ENCODE data around the gene DUSP14. TPM values are rescaled to one million over a fixed set of nuclear protein-coding genes. Genes with fewer than 3 reads are reported as not detected.

The DUSP14 gene
- total RNA-seq, 3 donors from 2014 or later (not counting 1 experiment from before 2014, with no cell fraction given), result 5.0 to 9.1 (median 5.3) TPM

- Histone ChIP-seq H3K27ac (ENCODE audit: low read length) (no peak overlapping the region), H3K36me3 (ENCODE audit: control insufficient read depth, insufficient read depth, low read length) (no peaks in the 10 kb centered on the region), H3K4me3 (ENCODE audit: low read length) (peak overlapping the region; percentile 35), H3K4me1 (ENCODE audit: control insufficient read depth, insufficient read depth, low read length) (peaks cover 21% of the 10 kb centered on the region), H3K27me3 (ENCODE audit: control insufficient read depth, insufficient read depth, low read length) (no peaks in the 10 kb centered on the region), H3K9me3 (ENCODE audit: control insufficient read depth, insufficient read depth, low read length) (no peaks in the 10 kb centered on the region)
- H3K4me3 Mint-ChIP-seq, result peak overlapping the region; percentile 97
- ATAC-seq (no peak), DNase-seq (peak in 1 of 2 donors; percentile 19)
- peaks cover 20 to 31% of the 10 kb centered on the region in 2 donors for H3K4me1 Mint-ChIP-seq
- no peaks in the 10 kb centered on the region for H3K9me3 Mint-ChIP-seq
- H3K27ac Mint-ChIP-seq, result peak overlapping the region; percentile 79 to 88
- intact Hi-C loops (cut with micrococcal nuclease), result no loop called here
- TF ChIP-seq, protein P1, sequence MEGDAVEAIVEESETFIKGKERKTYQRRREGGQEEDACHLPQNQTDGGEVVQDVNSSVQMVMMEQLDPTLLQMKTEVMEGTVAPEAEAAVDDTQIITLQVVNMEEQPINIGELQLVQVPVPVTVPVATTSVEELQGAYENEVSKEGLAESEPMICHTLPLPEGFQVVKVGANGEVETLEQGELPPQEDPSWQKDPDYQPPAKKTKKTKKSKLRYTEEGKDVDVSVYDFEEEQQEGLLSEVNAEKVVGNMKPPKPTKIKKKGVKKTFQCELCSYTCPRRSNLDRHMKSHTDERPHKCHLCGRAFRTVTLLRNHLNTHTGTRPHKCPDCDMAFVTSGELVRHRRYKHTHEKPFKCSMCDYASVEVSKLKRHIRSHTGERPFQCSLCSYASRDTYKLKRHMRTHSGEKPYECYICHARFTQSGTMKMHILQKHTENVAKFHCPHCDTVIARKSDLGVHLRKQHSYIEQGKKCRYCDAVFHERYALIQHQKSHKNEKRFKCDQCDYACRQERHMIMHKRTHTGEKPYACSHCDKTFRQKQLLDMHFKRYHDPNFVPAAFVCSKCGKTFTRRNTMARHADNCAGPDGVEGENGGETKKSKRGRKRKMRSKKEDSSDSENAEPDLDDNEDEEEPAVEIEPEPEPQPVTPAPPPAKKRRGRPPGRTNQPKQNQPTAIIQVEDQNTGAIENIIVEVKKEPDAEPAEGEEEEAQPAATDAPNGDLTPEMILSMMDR (IDR thresholded peaks at IDR 0.05), result no peak
- peaks cover 0 to 3% of the 10 kb centered on the region in 2 donors for H3K27me3 Mint-ChIP-seq (ENCODE audit: low read depth in 2 of 2)
- WGBS (ENCODE audit: insufficient coverage), result 44% methylated on average over 23 of the region's 24 CpGs
- no peaks in the 10 kb centered on the region for H3K36me3 Mint-ChIP-seq
Observed at GRCh38 chr17:37490638-37491614, 1.2 kb downstream of the DUSP14 start.

DNA sequence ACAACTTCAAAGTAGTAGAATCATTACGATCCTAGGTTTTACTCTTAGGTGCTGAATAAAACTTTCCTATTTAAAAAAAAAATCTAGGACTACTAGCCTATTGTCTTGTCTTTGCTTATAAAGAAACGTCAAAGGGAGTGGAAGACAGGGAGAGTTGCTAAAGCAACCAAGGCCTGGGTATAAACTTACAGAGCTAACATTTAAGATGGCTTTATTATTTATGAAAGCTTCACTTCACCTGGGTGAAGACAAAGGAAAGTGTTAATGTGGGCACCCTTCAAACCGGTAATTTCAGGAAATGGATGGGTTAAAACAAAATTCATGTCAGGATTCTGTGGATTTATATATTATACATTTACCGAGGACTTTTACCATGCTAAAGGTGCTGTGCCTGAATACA lies 2.5 kb downstream of the DUSP14 start:
- H3K36me3 ChIP-seq (ENCODE audit: control insufficient read depth, insufficient read depth, low read length), result no peaks in the 10 kb centered on the region
- TF ChIP-seq, protein P1 (IDR thresholded peaks at IDR 0.05), result no peak
- Mint-ChIP-seq H3K4me3 (no peak overlapping the region), H3K36me3 (no peaks in the 10 kb centered on the region), H3K27me3 (ENCODE audit: low read depth in 2 of 2) (peaks cover 0 to 3% of the 10 kb centered on the region in 2 donors), H3K27ac (no peak overlapping the region), H3K9me3 (no peaks in the 10 kb centered on the region), H3K4me1 (peaks cover 20 to 31% of the 10 kb centered on the region in 2 donors)
- no peaks in the 10 kb centered on the region for H3K27me3 ChIP-seq (ENCODE audit: control insufficient read depth, insufficient read depth, low read length)
- H3K27ac ChIP-seq (ENCODE audit: low read length), result no peak overlapping the region
- WGBS (ENCODE audit: insufficient coverage), result 85% methylated on average over 2 of the region's 4 CpGs
- ATAC-seq (no peak), DNase-seq (no peak)
- H3K4me3 ChIP-seq (ENCODE audit: low read length), result no peak overlapping the region
- H3K9me3 ChIP-seq (ENCODE audit: control insufficient read depth, insufficient read depth, low read length), result no peaks in the 10 kb centered on the region
- peaks cover 21% of the 10 kb centered on the region for H3K4me1 ChIP-seq (ENCODE audit: control insufficient read depth, insufficient read depth, low read length)
- intact Hi-C loops (cut with micrococcal nuclease), result no loop called here

GRCh38 chr17:37493249-37494027 lies 3.7 kb downstream of the DUSP14 start:
- H3K36me3 Mint-ChIP-seq, result no peaks in the 10 kb centered on the region
- TF ChIP-seq, protein P1 (IDR thresholded peaks at IDR 0.05), result no peak
- no peaks in the 10 kb centered on the region for H3K9me3 ChIP-seq (ENCODE audit: control insufficient read depth, insufficient read depth, low read length)
- WGBS (ENCODE audit: insufficient coverage), result 90% methylated on average over 2 of the region's 2 CpGs
- no peak overlapping the region for H3K4me3 ChIP-seq (ENCODE audit: low read length)
- H3K27ac Mint-ChIP-seq, result no peak overlapping the region
- H3K4me1 Mint-ChIP-seq, result peaks cover 20 to 24% of the 10 kb centered on the region in 2 donors
- no peaks in the 10 kb centered on the region for H3K9me3 Mint-ChIP-seq
- peaks cover 20% of the 10 kb centered on the region for H3K4me1 ChIP-seq (ENCODE audit: control insufficient read depth, insufficient read depth, low read length)
- H3K4me3 Mint-ChIP-seq, result no peak overlapping the region
- H3K27ac ChIP-seq (ENCODE audit: low read length), result no peak overlapping the region
- no peak for ATAC-seq
- intact Hi-C loops (cut with micrococcal nuclease), result no loop called here
- H3K27me3 Mint-ChIP-seq (ENCODE audit: low read depth in 2 of 2), result no peaks in the 10 kb centered on the region
- no peaks in the 10 kb centered on the region for H3K36me3 ChIP-seq (ENCODE audit: control insufficient read depth, insufficient read depth, low read length)
- DNase-seq, result no peak
- no peaks in the 10 kb centered on the region for H3K27me3 ChIP-seq (ENCODE audit: control insufficient read depth, insufficient read depth, low read length)

All from natural killer cell (primary cell).